Ovary (tissue), 9 donors: Measurements from ENCODE around the gene INSL3. TPM values are rescaled to one million over a fixed set of nuclear protein-coding genes. Genes with fewer than 3 reads are reported as not detected.

Source experiments
- DNase-seq, 5 donors: peaks; one replicate each; pipeline ENCODE4 v3.0.0-alpha.2; 2019 to 2020
- H3K27ac ChIP-seq, 2 donors: fragments of 200-600 bp; one replicate each; pipeline versions ENCODE4 v1.5.1 to v1.8.0; 2019 to 2022
- H3K27me3 ChIP-seq: fragments of 200-600 bp; one replicate; pipeline ENCODE4 v1.8.0; 2022
- H3K36me3 ChIP-seq: fragments of 200-600 bp; sonication (generic); one replicate; pipeline ENCODE4 v1.5.1; 2019
- H3K4me1 ChIP-seq: one replicate; pipeline ENCODE4 v1.8.1; 2013; ENCODE audit warnings: mild to moderate bottlenecking, moderate library complexity; ENCODE audit not compliant: insufficient read depth
- H3K4me3 ChIP-seq: fragments of 200-600 bp; sonication (generic); one replicate; pipeline ENCODE4 v1.5.1; 2017
- H3K9me3 ChIP-seq, 2 donors: fragments of 200-600 bp in 1 of 2; sonication (generic) in 1 of 2; one replicate each; pipeline versions ENCODE4 v1.5.1 to v1.8.1; 2013 to 2019; ENCODE audit warnings: mild to moderate bottlenecking in 1 of 2, moderate library complexity in 1 of 2
- CTCF ChIP-seq, 3 donors: fragments of 450-650 bp in 2 of 3; fragments of 200-600 bp in 1 of 3; IDR thresholded peaks; one replicate each; pipeline versions ENCODE4 v1.5.1 to v1.8.0; 2016 to 2022; ENCODE audit warnings: antibody characterized with exemption in 3 of 3, mild to moderate bottlenecking in 1 of 3
- EP300 ChIP-seq: sonication (generic); formaldehyde crosslinking; IDR thresholded peaks from one replicate; pipeline ENCODE4 v1.6.1; 2017; ENCODE audit warnings: antibody characterized with exemption
- POLR2A ChIP-seq: fragments of 450-650 bp; IDR thresholded peaks from one replicate; pipeline ENCODE4 v1.6.1; 2017; ENCODE audit warnings: antibody characterized with exemption, mild to moderate bottlenecking, moderate library complexity
- WGBS, 3 donors: extraction: QIAGEN DNeasy Blood & Tissue Kit in 1 of 3; methylation state at CpG; one replicate each; pipeline versions ENCODE4 v1.1.5 to v1.1.7; 2013 to 2017; 5-methylcytosine and 5-hydroxymethylcytosine counted together
- intact Hi-C, 4 donors: fragments of 100-400 bp; cut with DNase I; formaldehyde crosslinking; loops; one replicate each; pipeline versions ENCODE4 v1.11.0 to v1.15.1; 2022 to 2023
- polyA plus RNA-seq, 2 donors: library from polyadenylated mRNA; stranded (reverse); fragments of 200-250 nt in 1 of 2; fragments of 350-450 nt in 1 of 2; fragmentation: Illumina TruSeq in 1 of 2; extraction: RNeasy Lipid Tissue Mini Kit (QIAGEN cat#74804) in 1 of 2; gene quantifications; one replicate each; pipeline ENCODE4 v1.2.3, GENCODE V29; 2013 to 2014
- total RNA-seq, 7 donors: library from RNA; depleted of rRNA in 2 of 7; stranded (reverse); fragments of >200 nt in 2 of 7; fragmentation: NEBNext Ultra II Directional in 3 of 7; extraction: Animal tissue kit (Norgen Biotek cat#: 25700) in 3 of 7; gene quantifications; one replicate each; pipeline versions ENCODE4 v1.1.0 to v1.2.4, GENCODE V29; 2016 to 2023
- donor health status: DM: no; HTN: no; CAD: no; lungs with moderate emphysema.
- donor health status: DM: no; HTN: no; CAD: no.
- donor health status: Bipolar disorder and iron deficiency.
- donor health status: DM: yes; HTN: yes; CAD: no.
- donor health status: DM: no; HTN: no; CAD: no.
- donor health status: DM: yes; HTN: yes; CAD: no.

Gene INSL3
- total and polyA plus RNA-seq, 9 donors = 0.38 to 121 (median 2.0) TPM; not detected in 1

DNA sequence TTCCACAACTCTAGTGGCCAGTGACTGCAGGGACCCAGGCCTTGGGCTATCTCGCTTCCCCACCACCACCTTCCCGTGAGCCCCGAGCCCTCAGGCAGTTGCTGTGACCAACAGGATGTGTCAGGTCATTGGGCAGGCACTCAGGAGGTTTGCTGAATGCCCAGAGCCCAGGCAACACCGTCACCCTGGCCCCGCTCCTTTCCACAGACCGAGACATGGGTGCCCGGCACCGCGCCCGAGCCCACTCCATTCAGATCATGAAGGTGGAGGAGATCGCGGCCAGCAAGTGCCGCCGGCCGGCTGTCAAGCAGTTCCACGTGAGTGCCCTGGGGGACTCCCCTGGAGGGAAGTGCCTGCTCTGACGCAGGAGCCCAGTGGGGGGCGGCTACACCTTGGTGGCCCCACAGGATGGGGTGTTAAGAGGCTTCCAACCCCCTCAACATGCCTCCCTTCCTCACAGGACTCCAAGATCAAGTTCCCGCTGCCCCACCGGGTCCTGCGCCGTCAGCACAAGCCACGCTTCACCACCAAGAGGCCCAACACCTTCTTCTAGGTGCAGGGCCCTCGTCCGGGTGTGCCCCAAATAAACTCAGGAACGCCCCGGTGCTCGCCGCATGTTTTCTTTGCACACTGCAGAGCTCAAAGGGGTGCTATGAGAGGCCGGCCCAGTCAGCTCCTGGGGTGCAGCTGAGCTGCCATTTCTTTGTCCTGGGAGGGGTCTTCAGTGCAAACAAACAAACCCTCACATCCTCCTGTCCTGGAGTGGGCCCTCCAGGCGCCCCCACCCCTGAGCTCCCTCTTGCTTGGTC, 41.6 kb upstream of the INSL3 start:
- H3K4me1 ChIP-seq = peaks cover 5% of the 10 kb centered on the region
- no peaks in the 10 kb centered on the region for H3K9me3 ChIP-seq
- H3K4me3 ChIP-seq = no peak overlapping the region
- H3K27me3 ChIP-seq = no peaks in the 10 kb centered on the region
- H3K27ac ChIP-seq = no peak overlapping the region
- intact Hi-C loops = loop anchor here in 2 of 4 donors (10.0 kb wide), 2 partner anchors 122 to 132 kb away; no protein-coding TSS in a partner anchor
- H3K36me3 ChIP-seq = no peaks in the 10 kb centered on the region
- DNase-seq = peak in 1 of 5 donors; percentile 38
- no peak for TF ChIP-seq POLR2A
- TF ChIP-seq EP300 = no peak
- no peak for TF ChIP-seq CTCF (IDR thresholded peaks at IDR 0.05)
- WGBS, 3 donors = 77 to 85% (median 81%) methylated on average over 22 to 31 of the region's 31 CpGs

GRCh38 chr19:17861542-17862402, 40.5 kb upstream of the INSL3 start:
- H3K36me3 ChIP-seq = no peaks in the 10 kb centered on the region
- H3K4me3 ChIP-seq = no peak overlapping the region
- intact Hi-C loops = loop anchor here in 2 of 4 donors (10.0 kb wide), 2 partner anchors 123 to 133 kb away; no protein-coding TSS in a partner anchor
- H3K4me1 ChIP-seq = peaks cover 5% of the 10 kb centered on the region
- 57 to 73% (median 60%) methylated on average over 23 of the region's 23 CpGs for WGBS, 3 donors
- no peak for TF ChIP-seq CTCF (IDR thresholded peaks at IDR 0.05)
- TF ChIP-seq POLR2A = no peak
- no peak for TF ChIP-seq EP300
- DNase-seq = peak in 1 of 5 donors; percentile 36
- no peak overlapping the region for H3K27ac ChIP-seq
- no peaks in the 10 kb centered on the region for H3K9me3 ChIP-seq
- no peaks in the 10 kb centered on the region for H3K27me3 ChIP-seq

DNA sequence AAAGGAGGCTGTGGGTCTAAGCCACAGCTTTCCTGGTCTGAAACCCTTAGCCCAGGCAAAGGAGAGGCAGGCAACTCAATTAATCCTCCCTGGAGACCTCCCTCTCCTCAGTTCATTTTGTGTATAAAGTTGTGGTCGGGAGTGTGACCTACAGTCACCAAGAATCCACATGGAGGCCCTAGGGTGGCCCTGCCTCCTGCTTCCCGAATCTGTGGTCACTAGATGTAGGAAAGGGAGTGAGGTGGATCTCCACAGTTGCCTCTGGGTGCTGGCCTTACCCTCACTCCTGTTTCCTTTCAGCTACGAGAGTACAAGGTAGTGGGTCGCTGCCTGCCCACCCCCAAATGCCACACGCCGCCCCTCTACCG, 39.7 kb upstream of the INSL3 start:
- TF ChIP-seq POLR2A (no peak), CTCF (IDR thresholded peaks at IDR 0.05) (no peak), EP300 (no peak)
- no peak for DNase-seq
- 17 to 40% (median 18%) methylated on average over 7 of the region's 7 CpGs for WGBS, 3 donors
- peaks cover 5% of the 10 kb centered on the region for H3K4me1 ChIP-seq
- H3K9me3 ChIP-seq = no peaks in the 10 kb centered on the region
- peak overlapping the region; percentile 92 for H3K4me3 ChIP-seq
- intact Hi-C loops = loop anchor here in 2 of 4 donors (10.0 kb wide), 2 partner anchors 124 to 134 kb away; no protein-coding TSS in a partner anchor
- H3K27me3 ChIP-seq = no peaks in the 10 kb centered on the region
- H3K36me3 ChIP-seq = no peaks in the 10 kb centered on the region
- H3K27ac ChIP-seq = no peak overlapping the region

GRCh38 chr19:17860331-17860992, 39.1 kb upstream of the INSL3 start:
- Histone ChIP-seq H3K27me3 (no peaks in the 10 kb centered on the region), H3K9me3 (no peaks in the 10 kb centered on the region), H3K4me1 (peaks cover 5% of the 10 kb centered on the region), H3K27ac (peak overlapping the region; percentile 79 to 86), H3K36me3 (no peaks in the 10 kb centered on the region), H3K4me3 (peak overlapping the region; percentile 92)
- WGBS, 3 donors = 0 to 1% (median 1%) methylated on average over 22 of the region's 22 CpGs
- peak in 1 of 5 donors; percentile 36 for DNase-seq
- TF ChIP-seq POLR2A = no peak
- TF ChIP-seq CTCF (IDR thresholded peaks at IDR 0.05) = no peak
- no peak for TF ChIP-seq EP300
- intact Hi-C loops = loop anchor here in 2 of 4 donors (10.0 kb wide), 2 partner anchors 124 to 134 kb away; no protein-coding TSS in a partner anchor
